ENCODE data around the gene LMO7.

- TF ChIP-seq, protein P1, sequence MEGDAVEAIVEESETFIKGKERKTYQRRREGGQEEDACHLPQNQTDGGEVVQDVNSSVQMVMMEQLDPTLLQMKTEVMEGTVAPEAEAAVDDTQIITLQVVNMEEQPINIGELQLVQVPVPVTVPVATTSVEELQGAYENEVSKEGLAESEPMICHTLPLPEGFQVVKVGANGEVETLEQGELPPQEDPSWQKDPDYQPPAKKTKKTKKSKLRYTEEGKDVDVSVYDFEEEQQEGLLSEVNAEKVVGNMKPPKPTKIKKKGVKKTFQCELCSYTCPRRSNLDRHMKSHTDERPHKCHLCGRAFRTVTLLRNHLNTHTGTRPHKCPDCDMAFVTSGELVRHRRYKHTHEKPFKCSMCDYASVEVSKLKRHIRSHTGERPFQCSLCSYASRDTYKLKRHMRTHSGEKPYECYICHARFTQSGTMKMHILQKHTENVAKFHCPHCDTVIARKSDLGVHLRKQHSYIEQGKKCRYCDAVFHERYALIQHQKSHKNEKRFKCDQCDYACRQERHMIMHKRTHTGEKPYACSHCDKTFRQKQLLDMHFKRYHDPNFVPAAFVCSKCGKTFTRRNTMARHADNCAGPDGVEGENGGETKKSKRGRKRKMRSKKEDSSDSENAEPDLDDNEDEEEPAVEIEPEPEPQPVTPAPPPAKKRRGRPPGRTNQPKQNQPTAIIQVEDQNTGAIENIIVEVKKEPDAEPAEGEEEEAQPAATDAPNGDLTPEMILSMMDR (IDR thresholded peaks at IDR 0.05) = no peak
- TF ChIP-seq POLR2AphosphoS5 (IDR thresholded peaks at IDR 0.05; ENCODE audit: low read depth, low read length) = no peak
- TF ChIP-seq SIN3A (IDR thresholded peaks at IDR 0.05; ENCODE audit: borderline replicate concordance, insufficient read depth, low read depth, low read length) = no peak
- no peak for TF ChIP-seq REST (IDR thresholded peaks at IDR 0.05; ENCODE audit: insufficient read depth in 1 of 2, low read depth in 2 of 2, low read length in 1 of 2)
These were observed 134.0 kb downstream of the LMO7 start for GRCh38 chr13:75770164-75770563.

Measured in Panc1 (cell line).